A204.1 (cell line): ENCODE data around the gene WDR48.

Experiments used
- FAIRE-seq: peaks from 2 replicates; lab custom pipeline; 2012; peaks lifted over from hg19 to GRCh38; lab: Jason Lieb, UNC

WDR48 gene

GRCh38 chr3:39102504-39103323, 50.9 kb downstream of the WDR48 start:
- FAIRE-seq = no peak

GRCh38 chr3:39103324-39103693, 51.5 kb downstream of the WDR48 start:
- no peak for FAIRE-seq

- FAIRE-seq = no peak
Observed at GRCh38 chr3:39103791-39104552, 52.2 kb downstream of the WDR48 start.

GRCh38 chr3:39104961-39105686, 53.3 kb downstream of the WDR48 start:
- FAIRE-seq = no peak

- FAIRE-seq = no peak
Observed at GRCh38 chr3:39105687-39106063, 53.9 kb downstream of the WDR48 start.

GRCh38 chr3:39106281-39106811, 54.5 kb downstream of the WDR48 start:
- no peak for FAIRE-seq

- no peak for FAIRE-seq
Observed at GRCh38 chr3:39106851-39107387, 55.1 kb downstream of the WDR48 start.

GRCh38 chr3:39107388-39108199, 55.8 kb downstream of the WDR48 start, which contains the start of the genes GORASP1 and TTC21A:
GORASP1 (minus strand) TSS chr3:39107627; CDS start chr3:39107541, 86 bp downstream.
TTC21A (plus strand) TSS chr3:39107680; CDS start chr3:39107838, 158 bp downstream.
- FAIRE-seq = no peak

- FAIRE-seq = no peak
Observed at GRCh38 chr3:39108200-39108710, 56.4 kb downstream of the WDR48 start.

GRCh38 chr3:39109086-39109485, 57.3 kb downstream of the WDR48 start:
- no peak for FAIRE-seq

- no peak for FAIRE-seq
Observed at GRCh38 chr3:39110041-39110639, 58.3 kb downstream of the WDR48 start.

GRCh38 chr3:39112113-39112512, 60.3 kb downstream of the WDR48 start:
- FAIRE-seq = no peak

- FAIRE-seq = no peak
Observed at GRCh38 chr3:39112535-39112934, 60.7 kb downstream of the WDR48 start.

GRCh38 chr3:39113291-39113690, 61.5 kb downstream of the WDR48 start:
- FAIRE-seq = no peak

GRCh38 chr3:39114456-39114855, 62.6 kb downstream of the WDR48 start:
- FAIRE-seq = no peak

- no peak for FAIRE-seq
Observed at GRCh38 chr3:39115870-39116269, 64.1 kb downstream of the WDR48 start.

- FAIRE-seq = no peak
Observed at GRCh38 chr3:39118079-39118478, 66.3 kb downstream of the WDR48 start.

GRCh38 chr3:39118931-39119660, 67.3 kb downstream of the WDR48 start:
- no peak for FAIRE-seq

- no peak for FAIRE-seq
Observed at GRCh38 chr3:39121621-39122020, 69.8 kb downstream of the WDR48 start.

- no peak for FAIRE-seq
Observed at GRCh38 chr3:39122813-39123212, 71.0 kb downstream of the WDR48 start.
